Measurements from ENCODE around the gene CDH23.
A peak's percentile ranks its signal among the peaks of the same experiment; 100 is the strongest.

CDH23 gene

DNA sequence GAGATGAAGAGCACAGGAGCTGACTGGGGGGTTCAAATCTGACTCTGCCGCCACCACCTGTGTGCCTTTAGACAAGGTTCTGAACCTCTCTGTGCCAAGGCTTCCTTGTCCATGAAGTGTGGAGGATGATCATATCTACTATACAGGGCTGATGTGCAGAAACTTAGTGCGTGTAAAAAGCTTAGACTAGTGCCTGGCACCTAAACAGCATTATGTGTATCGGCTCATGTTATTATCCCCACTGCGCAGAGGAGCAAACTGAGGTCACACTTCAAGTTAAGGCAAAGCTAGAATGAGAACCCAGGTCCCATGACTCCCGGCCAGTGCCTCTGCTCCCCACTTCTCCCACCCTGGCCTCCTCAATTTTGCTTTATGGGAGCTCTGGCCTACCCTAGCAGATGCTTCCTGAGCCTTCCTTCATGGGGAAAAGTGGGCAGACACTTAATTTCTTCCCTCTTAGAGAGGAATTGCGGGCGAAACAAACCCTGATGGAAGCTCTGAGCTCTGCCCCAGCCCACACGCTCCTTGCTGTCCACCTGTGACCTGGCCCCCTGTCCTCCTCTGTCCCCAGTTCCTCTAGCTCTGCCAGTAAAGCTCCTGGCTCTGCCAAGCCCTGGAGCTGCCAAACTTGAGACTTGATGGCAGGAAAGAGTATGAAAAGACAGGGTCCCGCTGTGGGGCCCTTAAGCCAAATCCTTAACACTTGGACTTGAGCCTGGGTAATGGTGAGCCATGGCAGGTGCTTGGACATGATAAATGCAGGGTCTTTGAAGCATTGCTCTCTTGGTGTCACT, 71.0 kb downstream of the CDH23 start:
- no peak for DNase-seq

DNA sequence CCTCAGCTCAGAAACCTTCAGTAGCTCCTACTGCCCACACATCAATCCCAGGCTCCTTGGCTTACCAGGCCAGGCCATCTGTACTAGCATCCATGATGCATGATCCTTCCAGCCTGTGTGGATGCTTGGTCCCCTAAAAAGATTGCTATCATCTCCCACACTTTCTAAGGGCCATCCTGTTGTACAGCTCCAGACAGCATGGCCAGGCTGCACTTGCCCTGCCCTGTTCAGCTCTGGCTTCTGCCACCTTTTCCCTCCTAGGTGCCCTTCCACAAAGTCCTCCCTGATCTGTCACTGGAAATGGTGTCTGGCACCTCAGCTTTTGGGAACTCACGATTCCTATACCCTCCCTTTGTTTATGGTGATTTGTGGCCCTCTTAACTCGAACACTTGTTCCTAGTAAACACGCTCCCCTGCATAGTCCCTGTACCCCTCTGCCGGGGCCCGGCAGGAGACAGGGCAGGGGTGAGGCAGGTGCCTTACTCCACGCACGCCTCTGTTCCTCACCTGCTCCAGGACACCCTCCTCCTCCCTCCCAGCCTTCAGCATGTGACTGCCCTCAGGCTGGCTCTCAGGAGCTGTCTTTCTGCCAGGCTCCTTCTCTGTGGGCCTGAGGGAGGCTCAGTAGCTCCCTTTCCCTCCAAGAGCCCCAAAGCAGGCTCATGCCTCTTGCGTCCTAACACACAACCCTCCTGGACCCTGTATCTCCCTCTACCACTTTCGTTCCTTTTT, 71.8 kb downstream of the CDH23 start:
- no peak for DNase-seq

DNA sequence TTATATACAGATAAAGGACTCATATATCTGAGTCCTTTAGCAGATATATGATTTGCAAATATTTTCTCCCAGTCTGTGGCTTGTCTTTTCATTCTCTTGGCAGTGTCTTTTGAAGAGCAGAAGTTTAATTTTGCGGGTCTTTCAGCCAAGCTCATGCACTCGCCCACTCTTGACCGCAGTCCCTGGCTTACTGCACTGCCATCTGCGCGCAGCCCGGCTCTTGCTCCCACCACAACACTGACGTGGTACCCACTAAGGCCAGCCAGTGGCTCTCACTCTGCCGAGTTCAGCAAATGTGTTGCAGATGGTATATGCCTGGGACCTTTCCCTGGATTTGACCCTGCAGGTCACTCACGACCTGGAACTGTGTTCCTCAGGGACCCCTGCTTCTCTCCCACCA, 74.3 kb downstream of the CDH23 start:
- DNase-seq: no peak

DNA sequence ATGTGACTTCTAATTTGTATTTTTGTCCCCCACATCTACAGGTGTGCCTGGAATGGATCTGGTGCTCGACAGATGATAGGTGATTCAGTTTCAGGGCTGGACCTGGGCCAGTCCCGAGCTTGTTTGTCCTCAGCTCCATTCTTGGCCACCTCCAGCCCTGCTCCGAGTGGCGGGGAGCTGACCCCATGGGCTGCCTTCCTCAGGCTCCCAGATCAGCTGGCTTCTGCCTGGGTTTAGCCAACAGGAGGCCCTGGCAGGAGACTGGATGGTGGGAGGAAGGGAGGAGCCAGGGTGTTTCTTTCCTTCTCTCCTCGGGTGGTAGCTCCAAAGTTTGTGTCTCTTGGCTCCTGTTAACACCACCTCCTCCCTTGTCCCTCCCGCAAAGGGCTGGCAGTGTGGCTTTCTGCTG, 75.2 kb downstream of the CDH23 start:
- DNase-seq: no peak

DNA sequence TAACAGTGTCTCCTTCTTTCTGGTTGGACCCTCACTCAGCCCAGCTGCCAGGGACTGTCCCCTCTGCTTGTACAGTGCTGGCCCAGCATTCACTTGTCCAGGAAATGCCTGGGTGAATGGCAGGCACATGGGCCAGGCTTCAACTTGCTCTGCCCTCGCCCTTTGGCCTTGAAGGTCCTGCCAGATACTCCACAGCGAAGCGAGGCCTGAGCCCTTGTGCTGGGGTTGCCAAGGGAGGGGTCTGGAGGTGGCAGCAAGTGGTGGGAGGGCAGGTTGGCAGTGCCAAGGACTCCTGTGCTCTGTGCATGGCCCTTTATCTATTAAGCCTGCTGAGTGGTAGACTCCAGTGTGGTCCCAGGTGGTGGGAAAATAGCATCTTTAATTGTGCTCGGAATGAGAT, 75.7 kb downstream of the CDH23 start:
- no peak for DNase-seq

DNA sequence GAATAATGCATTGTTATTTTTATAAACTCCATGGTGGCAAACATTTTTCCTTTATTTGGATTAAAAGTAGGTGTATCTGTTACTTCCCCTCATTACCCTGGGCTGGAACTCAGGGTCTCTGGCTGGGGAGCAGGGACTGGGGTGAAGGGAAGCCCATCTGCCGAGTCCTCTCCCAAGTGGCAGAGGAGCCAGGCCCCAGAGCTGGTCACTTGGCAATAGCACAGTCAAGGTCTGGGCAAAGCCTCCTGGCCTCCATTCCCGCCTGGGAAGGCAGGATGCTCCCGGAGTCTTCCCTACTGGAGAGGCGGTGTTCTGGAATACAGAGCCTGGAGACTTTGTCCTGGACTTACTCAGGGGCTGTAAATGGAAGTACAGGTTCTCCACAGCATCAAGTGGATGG, 76.2 kb downstream of the CDH23 start:
- DNase-seq: no peak

DNA sequence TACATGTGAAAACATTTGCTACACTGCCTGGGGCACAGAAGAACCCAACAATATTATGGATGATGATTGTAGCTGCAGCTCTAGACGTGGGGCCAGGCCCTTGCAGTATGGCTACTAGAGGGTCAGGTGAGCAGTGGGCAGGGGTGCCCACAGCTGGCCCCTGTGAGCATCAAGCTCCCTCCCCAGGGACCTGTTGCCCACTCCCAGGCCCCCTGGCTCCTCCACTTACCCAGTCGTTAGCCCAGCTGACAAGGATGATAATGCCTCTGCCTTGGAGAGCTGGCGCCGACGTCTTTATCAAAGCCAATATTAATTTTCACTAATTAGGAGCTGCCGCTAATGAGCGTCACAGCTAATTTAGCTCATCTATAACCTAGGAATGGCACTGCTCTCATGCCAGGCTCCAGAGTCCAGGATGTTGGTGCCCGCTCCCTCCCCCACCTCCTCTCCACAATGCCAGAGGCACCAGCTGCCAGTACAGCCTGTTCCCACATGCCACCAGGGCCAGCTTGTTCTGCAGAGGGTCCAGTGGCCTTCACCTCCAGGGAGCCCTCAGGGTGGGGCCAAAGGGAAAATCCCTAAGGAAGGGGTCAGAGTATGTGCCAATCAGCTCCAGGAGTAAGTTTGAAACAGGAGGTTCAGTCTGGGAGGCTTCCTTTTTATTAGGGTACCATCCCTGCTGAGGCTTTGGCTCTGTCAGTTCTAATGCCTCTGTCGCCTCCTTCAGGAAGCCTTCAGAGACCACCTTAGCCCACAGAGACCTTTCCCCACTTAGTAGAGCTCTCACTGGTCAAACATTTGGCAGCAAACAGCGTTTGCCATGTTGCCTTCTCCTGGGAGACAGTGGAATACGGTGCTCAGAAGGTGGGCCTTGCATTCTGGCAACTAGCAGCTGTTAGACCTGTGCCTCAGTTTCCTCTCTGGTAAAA, 77.2 kb downstream of the CDH23 start:
- no peak for DNase-seq

DNA sequence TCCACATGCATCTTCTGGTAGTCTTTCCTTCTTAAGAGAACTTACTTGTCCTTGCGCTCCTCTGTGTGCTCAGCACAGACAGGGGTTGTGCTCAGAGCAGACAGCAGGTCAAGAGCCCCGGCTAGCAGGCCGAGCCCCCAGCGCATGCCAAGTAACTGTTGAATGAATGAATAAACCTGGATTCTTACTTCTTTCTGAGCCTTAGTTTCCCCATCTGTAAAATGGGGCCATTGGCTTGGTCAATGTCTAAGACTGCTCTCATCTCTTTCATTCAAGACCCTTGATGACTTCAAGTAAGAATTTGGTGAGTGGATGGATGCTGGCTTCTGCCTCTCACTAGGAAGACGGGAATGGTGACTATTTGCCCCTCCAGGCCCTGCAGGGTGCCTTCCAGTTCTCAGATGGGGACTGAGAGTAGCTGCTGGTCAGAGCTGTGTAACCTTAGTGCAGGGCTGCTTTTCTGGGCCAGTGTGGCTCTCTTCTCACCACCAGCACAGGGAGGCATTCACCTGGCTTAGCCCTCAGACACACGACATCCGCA, 78.1 kb downstream of the CDH23 start:
- no peak for DNase-seq

DNA sequence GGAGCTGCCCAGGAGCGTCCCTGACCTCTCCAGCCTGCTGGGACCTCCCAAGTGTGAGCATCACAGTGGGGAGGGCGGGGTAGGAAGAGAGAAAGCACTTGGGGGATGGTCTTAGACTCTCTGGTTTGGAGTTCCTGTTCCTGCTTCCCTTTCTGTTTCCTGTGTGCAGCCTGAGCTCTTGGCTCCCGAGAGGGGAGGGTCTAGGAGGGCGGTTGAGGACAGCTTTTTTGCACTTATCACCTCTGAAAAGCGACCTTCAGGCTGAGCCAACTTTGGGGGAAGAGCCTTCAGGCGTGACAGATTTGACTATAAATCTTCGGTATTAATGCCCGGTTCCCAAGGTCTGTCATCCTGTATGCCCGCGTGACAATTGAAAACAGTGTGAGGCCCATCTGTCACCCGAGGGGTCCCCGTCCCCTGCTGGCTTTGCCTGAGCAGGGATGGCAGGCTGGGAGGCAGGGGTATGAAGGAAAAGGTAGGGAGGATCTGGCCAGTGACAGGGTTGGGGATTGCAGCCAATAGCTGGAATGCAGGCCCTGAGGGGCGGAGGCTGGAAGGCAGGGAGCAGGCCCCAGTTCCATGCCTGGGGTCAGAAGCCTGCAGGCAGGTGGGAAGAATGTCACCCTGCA, 78.6 kb downstream of the CDH23 start:
- DNase-seq: no peak

DNA sequence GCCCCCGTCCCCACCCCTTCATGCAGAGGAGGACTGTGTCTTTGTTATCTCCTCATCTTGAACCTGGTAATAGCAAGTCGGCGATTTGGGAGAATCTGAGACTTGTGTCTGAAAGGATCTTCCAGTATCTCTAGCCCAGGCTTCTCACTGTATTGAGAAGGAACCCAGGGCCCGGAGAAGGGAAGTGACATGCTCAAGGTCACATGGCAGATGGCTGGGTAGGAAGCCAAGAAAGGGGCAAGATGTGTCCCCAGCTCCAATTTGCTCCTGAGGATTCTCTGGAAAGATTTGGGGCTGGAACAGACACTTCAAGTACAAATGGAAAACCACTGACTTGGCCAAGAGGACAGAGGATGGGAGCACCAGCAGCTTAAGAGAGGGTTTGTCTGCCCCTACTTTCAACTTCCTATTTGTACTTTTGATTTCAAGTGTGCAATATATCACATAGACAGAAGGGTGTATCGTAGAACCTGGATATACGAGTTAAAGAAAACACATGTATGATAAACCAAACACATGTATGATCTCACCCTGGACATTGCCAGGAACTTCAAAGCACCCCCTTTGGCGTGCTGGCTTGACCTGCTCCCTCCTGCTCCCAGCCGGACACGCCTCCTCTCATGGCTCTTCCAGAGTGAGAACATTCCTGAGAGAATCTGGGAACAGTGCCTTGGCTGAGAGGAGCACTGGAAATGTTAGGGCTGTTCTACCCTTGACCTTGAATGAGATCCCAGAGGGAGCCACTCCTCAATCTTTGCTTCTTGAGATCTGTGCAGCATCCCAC, 79.7 kb downstream of the CDH23 start:
- no peak for DNase-seq

DNA sequence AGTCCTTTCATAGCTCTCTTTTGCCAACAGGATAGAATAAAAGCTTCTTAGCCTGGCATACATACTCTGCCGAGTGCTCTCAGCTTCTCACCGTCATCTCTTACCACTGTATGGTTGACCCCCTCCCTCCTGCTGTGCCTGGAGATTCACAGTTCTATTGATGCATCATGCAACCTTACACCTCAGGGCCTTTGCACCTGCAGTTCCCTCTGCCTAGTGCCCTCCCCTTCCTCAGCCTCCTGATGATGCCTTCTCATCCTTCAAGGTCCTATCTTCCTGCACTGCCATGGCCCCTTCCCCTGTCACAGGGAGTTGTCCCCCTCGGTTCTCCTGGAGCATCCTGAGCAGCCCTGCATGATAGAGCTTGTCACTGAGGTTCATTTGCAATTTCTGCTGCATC, 81.5 kb downstream of the CDH23 start:
- DNase-seq: no peak

DNA sequence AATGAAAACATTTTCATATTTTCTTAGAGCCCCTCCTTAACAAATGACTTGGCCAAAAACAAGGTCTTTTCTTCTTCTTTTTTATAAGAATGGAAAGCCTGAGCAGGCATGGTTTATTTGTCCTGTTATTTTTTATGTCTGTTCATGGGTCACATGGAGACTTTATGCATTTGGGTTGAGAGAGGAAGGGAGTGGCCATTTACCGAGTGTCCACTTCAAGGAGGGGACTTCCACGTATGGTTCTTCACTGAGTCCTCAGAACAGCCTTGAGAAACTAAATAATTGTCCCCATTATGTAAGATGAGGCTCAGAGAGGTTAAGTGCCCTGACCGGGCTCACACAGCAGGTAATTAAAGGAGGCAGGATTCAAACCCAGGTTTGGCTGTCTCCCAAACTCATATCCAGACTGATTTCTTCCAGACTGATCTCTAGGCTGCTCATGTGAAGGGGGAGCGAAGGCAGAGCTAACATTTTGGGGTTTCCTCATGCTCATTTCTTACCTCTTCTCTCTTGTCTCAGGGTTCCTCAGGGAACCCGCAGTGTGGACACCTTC, 82.2 kb downstream of the CDH23 start:
- no peak for DNase-seq

DNA sequence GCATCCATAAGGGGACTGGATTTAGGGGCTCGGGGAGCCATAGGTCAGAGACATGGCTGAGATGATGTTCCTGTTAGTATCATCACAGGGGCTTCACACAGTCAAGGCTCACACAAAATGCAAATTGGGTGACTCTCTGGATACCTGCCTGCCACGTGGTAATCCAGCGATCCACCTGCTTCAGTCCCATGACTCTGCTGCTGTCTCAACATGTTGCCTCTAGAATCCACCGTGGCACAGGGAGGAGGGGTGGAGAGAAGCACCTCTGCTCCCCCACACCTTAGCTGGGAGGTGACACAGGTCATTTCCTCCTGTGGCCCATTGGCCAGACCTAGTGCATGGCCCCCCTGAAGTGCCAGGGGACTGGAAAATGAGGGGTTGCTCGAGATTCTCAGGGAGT, 83.1 kb downstream of the CDH23 start:
- DNase-seq: no peak

DNA sequence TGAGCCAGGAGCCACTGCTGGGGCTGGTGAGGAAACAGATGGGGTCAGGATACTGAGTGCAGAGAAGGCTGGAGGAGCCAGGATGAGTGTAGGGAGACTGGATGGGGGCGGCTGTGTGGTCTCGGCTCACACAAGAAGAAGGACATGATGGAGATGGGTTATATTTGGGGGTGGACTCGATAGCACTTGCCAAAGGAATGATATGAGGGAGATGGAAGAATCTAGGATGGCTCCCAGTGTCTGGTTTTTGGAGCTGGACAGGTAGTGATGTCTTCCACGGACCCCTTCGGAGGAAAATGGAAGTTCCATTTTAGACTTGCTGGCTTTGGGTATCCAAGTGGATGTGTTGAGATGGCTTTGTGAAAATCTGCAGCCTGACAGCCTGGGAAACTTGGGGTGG, 83.9 kb downstream of the CDH23 start:
- DNase-seq: no peak

DNA sequence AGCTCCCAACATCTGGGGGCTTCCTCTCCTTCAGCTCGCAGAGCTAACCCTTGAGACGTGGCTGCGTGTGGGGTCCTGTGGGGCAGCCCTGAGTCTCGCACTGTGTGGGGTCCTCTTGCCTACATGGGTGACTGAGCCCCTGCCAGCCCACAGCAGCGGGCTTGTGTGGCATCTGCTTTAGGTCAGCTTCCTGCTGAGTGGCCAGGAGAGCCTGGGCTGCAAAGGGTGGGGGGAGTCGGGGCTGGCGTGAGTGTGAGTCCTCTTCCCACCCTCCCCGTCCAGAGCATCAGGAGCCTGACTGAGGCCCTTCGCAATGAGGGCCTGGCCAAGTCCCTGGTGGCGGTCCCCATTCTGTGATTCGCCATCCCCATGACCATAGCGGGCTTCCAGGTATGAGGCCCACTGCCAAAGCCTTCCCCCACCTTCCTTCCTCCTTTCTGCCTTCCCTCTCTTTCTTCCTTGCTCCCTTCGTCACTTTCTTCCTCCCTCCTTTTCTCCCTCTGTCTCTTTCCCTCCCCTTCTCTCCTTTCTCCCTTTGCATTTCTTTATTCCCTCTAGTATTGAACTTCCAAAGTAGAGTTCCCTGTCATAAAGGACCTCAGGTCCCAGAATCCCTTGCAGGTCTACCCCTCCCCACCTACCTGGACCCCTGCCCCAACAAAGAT, 85.2 kb downstream of the CDH23 start:
- no peak for DNase-seq

DNA sequence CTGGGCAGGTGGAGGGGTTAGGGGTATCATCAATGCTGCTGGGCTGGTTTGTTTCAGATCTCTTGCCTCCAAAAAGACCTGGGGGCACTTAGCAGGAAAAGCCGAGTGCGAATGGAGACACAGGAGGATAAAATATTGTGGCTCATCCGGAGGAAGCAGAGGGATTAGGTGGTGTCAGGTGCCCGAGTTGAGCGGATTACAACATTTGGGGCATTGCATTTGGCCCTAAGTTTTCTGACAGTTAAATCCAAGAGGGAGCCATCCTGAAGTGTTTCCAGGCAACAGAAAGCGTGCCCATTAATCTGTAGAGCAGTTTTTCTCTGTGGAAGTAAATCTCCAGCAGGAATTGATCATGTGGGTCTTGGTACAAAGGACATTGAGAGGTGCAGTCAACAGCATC, 85.9 kb downstream of the CDH23 start:
- DNase-seq: no peak

DNA sequence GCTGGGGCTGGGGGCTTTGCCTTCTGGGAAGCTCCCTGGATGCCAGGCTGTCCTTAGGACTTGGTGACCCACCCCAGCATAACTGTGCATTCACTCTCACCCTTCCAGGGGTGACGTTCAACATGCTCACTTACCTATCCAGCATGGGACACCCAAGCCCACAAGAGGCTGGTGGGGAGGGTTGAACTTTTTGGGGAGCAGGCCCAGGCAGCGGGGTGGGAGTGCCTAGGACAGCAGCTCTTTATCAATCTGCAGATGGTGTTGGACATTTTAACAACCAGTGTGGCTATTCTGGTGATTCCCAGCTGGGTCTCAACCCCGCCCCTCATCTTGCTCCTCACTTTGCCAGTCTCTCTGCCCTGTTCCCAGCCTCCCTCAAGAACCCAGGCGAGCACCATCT, 86.4 kb downstream of the CDH23 start:
- DNase-seq: no peak

DNA sequence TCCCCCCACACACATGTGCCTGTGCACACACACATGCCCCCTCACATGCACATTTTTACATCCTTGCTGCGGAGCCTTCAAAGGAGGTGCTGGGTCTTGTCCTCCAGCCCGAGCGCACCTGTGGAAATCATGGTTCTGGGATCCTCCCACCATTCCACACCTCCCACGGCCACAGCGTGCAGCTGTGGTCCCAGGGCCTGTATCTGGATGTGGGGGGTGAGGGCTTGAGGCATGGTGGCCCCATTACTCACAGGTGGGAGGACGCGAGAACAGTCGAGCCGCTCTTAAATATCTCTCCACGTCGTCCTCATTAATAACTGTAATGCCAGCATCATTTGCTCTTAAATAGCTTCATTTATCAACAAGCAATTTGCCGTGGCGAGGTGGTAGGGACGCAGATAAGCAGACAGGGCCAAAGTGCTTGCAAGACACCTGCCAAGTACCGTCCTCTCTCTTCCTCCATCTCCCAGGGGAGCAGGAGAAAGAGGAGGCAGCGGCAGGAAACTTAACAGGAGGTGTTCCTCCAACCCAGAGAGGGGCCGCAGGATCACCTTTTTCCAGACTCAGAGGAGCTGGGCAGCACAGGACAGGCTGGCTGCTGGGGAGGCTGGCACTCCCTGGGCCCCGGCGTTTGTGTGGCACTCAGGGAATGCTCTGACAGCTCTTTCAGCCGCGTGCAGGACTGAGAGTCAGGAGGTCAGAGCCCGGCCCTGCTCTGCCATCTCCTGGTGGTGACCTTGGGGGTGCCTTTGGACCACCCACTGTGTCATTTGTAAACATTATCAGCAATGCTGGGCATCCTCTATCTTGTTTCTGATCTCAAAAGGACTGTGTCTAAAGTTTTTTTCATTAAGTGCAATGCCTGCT, 87.4 kb downstream of the CDH23 start:
- DNase-seq: no peak

DNA sequence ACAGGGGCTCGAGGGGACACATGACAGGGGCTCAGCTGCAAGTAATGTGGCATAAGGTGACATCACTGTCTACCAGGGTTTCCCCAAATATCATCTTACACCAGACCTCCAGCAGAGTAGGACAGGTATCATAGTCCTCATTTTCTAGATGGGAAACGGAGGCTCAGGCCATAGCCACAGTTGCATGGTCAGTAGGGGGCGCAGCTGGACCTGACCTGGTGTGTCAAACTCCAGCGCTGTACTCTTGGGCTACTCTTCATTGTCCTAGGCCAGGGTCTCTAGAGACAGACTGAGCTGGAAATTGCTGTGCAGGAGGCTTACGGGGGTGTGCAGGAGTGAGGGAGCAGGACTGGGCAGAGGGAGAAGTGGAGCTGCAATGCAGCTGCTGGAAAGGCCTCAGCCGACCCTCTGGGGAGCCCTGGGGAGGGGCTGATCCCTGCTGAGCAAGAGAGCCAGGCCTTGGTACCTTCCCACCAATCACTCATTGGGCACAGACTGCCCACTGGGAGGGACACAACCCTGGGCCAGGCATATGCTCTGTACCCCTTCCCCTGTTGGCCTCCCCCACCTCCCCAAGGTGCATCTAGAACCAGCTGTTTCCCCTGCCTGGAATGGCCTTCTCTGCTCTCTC, 89.9 kb downstream of the CDH23 start:
- peak; percentile 69 for DNase-seq
